GM18873 (cell line): ENCODE results near the gene CDON.
"Not testable (repeated sequence)": the region's sequence is repeated elsewhere in the genome, so short reads cannot be mapped to it uniquely, and the experiment has no call there.

Experiments used
- ATAC-seq: cut with Tn5 transposase; IDR thresholded peaks from one replicate; pipeline ENCODE4 v1.9.1; 2021; ENCODE audit warnings: mild to moderate bottlenecking, moderate library complexity, moderate number of reproducible peaks; ENCODE audit not compliant: unreplicated experiment, low FRiP score

Gene CDON

DNA sequence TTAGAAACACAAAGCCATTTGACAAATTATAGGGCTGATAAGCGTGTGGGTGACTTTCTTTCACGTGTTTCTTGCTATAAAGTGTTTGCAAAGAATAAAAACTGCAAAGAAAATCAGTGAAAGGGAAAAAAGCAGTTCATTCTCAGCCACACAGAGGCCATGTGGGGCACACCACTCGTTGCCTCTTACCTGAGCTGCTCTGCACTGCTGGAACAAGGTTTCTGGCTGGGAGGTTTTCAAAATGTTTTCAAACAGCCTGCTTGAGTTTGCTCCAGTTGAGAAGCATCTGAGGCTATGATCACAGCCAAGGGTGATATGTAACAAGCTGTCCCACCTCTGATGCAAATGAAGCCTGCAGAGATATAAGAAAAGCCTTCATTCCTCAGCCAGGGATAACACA is 131.6 kb downstream of the CDON start:
- ATAC-seq: no peak

DNA sequence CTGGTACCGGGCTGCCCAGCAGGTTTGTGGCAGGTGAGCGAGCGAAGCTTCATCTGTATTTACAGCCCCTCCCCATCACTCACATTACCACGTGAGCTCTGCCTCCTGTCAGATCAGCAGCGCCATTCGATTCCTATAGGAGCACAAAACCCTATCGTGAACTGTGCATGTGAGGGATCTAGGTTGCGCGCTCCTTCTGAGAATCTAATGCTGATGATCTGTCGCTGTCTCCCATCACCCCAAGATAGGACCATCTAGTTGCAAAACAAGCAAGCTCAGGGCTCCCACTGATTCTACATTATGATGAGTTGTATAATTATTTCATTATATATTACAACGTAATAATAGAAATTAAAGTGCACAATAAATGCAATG is 132.6 kb downstream of the CDON start:
- no peak for ATAC-seq

DNA sequence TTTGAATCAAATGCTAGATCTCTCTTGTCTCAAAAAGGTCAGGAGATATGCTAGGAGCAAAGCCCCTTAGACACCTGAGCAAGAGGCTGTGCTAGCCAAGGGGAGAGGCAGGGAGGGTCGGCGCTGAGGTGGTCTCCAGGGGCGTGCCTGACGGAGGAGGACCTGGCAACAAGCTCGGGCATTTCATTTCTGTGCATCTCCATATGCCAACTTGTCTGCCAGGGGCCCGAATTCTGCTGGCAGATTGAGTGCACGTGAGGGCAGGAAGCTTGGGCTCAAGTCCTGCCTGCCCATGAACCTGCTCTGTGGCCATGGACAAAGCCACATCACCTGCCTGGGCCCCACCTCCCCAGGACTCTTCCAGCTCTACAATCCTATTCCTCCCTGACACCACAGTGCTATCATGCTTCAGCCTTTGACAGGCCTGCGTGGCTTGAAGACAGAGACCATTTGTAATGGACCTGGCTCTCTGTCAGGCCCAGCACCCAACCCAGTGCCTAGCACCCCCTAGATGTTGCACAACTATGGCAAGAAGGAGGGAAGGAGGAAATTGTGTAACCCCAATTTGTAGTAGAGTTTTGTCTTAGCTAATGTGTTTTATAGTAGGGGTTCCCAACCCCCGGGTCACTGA is 133.1 kb downstream of the CDON start:
- no peak for ATAC-seq

GRCh38 chr11:125926682-125927081 is 136.0 kb downstream of the CDON start:
- no peak for ATAC-seq

- no peak for ATAC-seq
These were observed 136.9 kb downstream of the CDON start for GRCh38 chr11:125925804-125926203.

DNA sequence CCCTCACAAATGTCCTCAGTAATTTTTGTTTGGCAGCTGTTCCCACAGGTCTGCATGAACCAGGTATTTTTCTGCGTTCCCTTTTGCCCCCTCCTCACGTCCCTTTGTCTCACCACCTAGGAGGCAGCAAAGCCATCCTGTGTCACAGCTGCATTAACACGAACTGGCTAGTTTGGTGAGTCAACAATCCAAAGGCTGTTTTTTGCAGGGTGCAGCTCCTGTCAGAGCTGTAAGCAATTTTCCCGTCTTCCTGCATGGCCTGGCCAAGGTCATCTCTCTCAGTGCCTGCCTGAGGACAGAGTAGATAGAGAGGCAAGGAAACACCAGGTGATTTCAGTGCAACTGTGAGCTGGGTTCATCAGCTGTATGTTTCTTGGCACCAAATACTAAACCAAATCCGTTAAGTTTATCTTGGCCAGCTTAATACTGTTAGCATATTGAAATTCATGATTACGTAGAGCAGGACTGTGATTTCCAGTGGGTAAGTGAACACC is 137.4 kb downstream of the CDON start:
- ATAC-seq: no peak

GRCh38 chr11:125924384-125925007 is 138.2 kb downstream of the CDON start:
- ATAC-seq: no peak

DNA sequence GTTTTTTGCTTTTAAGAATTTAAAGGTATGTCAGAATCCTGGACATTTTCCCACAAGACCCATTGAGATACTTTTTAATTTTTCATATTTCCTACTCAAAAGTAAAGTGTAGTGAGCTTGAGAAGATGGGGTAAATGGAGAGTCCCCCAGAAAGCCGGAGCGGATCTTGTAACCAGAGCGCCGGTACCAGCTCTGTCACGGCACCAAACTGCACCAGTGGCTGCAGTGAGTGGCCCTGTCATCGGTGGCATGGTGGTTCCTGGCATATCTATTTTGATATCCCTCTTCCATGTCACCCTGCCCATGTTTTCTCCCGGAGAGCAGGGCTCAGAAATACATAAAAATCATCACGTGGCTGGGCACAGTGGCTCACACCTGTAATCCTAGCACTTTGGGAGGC is 139.0 kb downstream of the CDON start:
- ATAC-seq: no peak

DNA sequence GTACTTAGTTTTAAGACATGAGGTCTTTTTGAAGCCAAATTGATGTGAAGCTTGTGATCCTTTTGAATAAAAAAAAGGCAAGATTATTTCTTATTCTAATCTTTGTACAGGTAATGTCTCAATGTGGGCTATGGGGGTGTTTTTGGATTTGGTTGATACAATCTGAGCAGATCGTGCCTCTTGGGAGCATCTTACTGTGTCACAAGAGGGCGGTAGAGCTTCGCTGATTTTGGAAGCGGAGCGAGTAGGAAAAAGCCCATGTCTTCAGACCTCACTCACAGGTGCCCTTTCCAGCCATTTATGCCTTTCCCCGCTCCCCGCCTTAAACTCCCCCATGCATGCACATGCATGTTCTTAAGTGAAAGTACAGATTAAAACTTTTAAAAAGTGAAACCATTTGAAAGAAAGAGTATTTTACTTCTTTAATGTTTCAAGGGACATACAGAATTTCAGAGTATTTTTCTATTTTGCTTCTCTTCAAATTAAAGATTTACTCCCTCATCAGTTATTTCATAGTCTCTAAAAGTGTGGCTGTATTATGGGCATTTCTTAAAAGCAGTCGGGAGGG is 139.6 kb downstream of the CDON start:
- ATAC-seq: no peak

- ATAC-seq: no peak
These were observed 140.5 kb downstream of the CDON start for GRCh38 chr11:125922156-125922555.

- ATAC-seq: no peak
These were observed 141.6 kb downstream of the CDON start for GRCh38 chr11:125921042-125921441.

GRCh38 chr11:125918140-125918840 is 144.4 kb downstream of the CDON start:
- ATAC-seq: no peak

DNA sequence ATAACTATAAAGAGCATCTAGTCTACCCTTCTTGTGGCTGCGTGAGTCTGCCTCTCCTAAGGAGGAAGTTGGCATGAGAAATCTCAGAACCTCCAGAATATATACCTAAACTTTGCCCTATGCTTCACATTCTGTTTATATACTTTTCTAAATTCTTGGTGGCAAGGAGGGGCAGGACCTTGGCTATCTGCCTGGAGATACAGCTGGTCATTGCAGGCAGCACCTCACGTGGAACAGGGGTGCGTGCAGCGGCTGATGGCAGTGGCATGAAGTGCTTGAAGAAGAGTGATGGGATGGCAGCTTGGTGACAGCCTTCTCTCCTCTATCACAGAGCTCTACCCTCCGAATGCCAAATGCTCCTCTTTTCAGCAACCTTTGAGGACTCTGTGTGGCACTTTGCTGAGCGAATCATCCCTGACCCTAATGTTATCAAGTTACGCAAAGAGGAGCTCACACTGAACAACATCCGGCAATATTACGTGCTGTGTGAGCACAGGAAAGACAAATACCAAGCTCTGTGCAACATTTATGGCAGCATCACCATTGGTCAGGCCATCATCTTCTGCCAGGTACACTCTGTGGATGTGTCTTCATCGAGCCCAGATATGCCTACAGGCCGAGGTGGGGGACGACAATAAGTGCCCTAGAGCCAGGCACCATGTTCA is 145.9 kb downstream of the CDON start:
- no peak for ATAC-seq

DNA sequence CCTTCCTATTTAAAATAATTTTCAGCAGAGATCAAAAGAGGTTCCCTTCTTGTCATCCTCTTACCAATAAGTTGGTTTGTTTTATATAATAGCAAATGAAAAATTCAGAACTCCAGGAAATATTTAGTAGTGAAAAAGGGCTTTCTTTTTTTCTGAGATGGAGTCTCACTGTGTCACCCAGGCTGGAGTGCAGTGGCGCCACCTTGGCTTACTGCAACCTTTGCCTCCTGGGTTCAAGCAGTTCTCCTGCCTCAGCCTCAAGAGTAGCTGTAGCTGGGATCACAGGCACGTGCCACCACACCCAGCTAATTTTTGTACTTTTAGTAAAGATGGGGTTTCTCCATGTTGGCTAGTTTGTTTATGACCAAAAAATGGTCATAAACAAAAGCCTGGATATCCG is 148.1 kb downstream of the CDON start:
- not testable (repeated sequence) for ATAC-seq

DNA sequence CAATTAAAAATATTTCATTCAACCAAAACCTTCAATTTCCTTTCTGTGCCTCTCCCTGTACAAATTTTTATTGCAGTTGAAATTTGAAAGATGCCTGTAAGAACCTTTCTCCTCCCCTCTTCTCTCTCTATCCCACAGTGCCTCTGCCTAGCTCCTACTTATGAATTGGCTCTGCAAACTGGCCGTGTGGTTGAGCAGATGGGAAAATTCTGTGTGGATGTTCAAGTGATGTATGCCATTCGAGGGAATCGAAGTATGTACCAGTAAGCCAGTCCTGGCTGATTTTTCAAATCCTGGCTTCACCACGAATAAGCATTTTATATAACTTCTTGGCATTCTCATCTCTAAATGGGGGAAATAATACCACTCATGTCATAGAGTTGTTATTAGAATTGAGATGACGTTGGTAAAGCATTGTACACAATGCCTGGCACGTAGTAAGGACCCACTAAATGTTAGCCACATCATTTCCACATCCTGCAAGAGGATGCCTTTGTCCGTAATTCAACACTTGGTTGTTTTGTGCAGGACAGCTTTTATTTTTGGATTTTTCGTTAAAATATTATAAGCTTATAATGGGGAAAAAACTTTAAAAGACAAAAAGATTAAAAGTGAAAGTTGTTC is 152.3 kb downstream of the CDON start:
- no peak for ATAC-seq
